ENCODE measurements around the gene ZNF569.
"Not testable (repeated sequence)": the region's sequence is repeated elsewhere in the genome, so short reads cannot be mapped to it uniquely, and the experiment has no call there.

Gene ZNF569

DNA sequence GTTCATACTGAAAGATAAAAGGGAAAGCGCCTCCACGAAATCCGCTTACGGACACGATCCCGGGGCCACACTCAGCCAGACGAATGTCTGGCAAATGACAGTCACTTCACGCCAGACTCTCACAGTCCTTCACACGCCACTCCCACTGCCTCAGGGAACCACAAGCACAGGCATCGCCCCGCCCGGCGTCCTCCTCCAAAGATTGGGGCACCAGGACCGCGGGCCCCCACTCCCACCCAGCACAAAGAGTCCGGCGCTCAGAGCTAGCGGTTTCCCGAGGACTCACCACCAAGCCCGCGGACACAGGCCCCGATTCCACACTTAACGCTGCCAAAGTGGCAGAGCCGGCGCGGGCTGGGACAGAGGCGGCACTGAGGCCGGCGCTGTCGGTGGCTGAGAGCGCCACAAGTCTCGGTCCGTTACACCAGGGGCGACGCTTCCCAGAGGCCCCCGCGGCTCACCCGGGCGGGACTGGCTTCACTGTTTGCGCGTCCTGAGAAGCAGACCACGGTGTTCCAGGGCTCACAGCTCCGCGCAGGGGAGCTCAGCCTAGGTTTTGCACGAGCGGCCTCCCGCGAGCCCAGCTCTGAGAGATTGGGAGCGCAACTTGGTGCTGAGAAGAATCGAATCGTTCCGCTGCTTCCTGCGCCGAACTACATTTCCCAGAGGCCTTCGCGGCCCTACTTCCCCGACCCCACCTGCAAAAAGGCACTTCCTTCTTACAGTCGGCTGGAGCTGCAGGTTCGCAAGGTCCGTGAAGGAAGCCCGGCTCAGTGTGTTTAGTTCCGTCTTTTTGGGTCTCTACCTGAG, at the start of gene ZNF569:
TSS of gene ZNF569 (minus strand) at position 647 of the 810 bp plus-strand sequence. CDS start 22,523 bp downstream, outside the sequence.
- DNase-seq (ENCODE audit: low spot score) = peak; percentile 97

DNA sequence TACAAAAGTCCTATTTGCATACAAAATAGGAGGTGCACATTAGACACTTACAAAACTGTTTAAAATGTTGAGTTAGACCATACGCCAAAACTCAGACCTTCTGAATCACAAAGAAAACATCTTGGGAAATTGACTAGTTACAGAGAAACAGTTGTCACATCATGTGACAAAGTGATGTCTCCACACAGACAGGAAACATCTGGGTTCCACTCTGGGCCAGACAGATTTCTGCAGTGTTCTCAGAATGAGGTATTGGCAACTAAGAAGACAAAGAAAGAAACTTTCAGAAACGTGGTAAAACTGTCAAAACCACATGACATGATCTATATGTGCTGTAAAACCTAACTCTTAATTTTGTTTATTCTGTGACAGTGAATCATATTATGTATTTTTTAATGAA, 46.2 kb upstream of the ZNF569 start:
- no peak for DNase-seq (ENCODE audit: low spot score)

GRCh38 chr19:37511821-37512220, 44.6 kb upstream of the ZNF569 start:
- DNase-seq (ENCODE audit: low spot score) = no peak

GRCh38 chr19:37511186-37511585, 43.9 kb upstream of the ZNF569 start:
- DNase-seq (ENCODE audit: low spot score) = no peak

GRCh38 chr19:37507167-37507464, 39.9 kb upstream of the ZNF569 start:
- DNase-seq (ENCODE audit: low spot score) = no peak

DNA sequence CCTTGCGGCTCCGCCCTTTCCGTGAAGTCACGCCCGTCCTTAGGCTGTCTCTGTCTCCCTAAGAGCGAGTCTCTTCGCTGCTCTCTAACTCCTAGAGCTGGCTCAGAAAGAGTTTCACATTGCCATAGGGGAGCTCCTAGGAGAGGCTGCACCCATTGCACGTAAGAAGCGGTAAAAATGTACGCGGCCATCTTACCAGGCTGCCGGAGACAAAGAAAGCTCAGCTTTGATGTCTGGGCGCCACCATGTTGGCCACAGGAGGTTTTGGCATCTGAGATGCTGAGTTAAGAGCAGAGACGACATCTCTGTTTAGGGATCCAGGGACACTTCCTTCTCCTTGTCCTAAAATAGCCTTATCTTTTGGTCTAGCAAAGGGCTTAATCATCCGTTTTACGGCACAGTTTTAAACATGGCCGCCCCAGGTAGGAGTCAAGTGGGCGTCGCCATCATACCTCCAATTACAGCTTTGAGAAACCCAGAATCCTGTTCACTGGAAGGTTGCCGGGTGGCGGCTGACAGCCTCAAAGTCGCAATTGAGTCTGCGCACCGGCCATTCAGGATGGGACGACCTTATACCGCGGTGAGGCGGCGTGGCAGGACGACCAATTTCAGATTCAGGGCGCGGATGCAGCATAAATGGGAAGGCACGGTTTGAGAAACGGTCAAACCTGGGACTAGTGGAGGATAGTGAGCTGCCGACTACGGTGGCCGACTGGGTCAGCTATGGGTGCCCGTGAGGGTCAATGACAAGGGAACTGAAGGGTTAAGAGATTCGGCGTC, 39.3 kb upstream of the ZNF569 start, which contains the start of gene ZNF793:
TSS of gene ZNF793 (plus strand) at position 553 of the 780 bp plus-strand sequence. CDS start 16,501 bp downstream, outside the sequence.
- DNase-seq (ENCODE audit: low spot score) = peak; percentile 86

- DNase-seq (ENCODE audit: low spot score) = no peak
Observed at GRCh38 chr19:37505958-37506386, 38.7 kb upstream of the ZNF569 start.

DNA sequence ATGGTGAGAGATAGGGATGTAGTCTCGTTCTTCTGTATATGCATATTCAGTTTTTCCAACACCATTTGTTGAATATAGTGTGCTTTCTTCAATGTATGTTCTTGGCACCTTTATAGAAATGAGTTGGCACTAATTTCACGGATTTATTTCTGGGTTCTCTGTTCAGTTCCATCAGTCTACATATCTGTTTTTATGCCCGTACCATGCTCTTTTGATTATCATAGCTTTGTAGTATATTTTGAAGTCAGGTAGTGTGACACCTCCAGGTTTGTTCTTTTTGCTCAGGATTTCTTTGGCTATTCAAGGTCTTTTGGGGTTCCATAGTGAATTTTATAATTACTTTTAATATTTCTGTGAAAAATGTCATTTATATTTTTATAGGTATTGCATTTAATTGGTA, 25.0 kb upstream of the ZNF569 start:
- no peak for DNase-seq (ENCODE audit: low spot score)

- DNase-seq (ENCODE audit: low spot score) = no peak
Observed at GRCh38 chr19:37484406-37485168, 17.3 kb upstream of the ZNF569 start.

- DNase-seq (ENCODE audit: low spot score) = no peak
Observed at GRCh38 chr19:37472165-37472564, 4.9 kb upstream of the ZNF569 start.

DNA sequence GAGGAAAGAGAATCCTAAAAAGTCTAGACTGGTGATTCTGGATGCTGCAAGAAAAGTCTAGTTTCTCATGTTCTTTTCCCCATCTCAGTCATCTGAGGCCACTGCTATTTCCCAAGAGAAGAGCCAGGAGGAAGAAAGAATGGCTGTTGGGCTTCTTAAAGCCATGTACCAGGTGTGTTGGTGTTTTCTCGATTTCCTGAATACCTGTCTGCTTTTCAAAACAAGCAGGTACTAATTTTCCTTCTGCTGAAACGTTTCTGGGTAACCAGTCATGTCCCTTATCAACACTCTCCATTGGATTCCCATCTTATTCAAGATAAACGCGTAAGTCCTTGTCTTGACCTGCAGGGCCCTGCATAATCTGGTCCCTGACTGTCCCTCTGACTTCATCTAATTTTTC, 3.0 kb upstream of the ZNF569 start:
- no peak for DNase-seq (ENCODE audit: low spot score)

DNA sequence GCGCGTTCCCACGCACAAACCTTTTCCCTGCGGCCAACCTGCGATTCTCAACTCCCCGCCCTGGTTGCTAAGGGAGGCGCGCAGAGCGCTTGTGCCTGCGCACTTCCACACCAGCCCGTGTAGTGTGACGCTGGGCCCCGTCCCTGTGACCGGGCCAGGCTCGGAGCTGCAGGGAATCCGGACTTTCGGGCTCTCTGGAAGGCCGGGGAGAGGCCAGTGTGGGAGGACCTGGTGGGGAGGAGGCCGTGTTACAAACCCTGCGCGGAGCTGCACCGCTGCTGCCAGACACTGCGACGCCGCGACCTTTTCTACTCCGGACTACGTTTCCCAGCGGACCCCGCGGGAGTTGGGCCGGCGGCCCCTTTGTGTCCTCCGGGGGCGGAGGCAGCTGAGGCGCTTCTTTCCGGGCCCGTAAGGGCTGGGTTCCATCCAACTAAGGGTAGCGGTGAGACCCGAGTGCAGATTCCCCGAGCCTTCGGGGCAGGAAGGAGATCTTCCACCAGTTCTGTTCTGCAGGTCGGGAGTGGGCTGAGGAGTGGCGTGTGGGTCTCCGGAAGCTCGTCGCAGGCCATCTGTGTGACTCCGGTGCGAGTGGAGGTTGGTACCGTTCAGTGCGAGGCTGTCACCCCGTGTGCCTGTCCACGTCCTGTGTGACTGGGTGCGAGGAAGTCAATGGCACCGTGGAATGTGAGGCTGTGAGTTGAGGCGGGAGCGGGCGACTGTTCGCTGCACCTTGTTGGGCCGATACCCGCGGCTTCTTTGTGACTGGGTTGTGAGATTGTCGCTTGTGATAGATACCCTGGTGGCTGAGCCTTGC, 1.9 kb upstream of the ZNF569 start, which contains the start of gene ZNF570:
TSS of gene ZNF570 (plus strand) at position 396 of the 817 bp plus-strand sequence. CDS start 999 bp downstream, outside the sequence.
- DNase-seq (ENCODE audit: low spot score) = peak; percentile 88

GRCh38 chr19:37467608-37468090, 405 bp upstream of the ZNF569 start:
- no peak for DNase-seq (ENCODE audit: low spot score)

- DNase-seq (ENCODE audit: low spot score) = no peak
Observed at GRCh38 chr19:37466277-37466797, 907 bp downstream of the ZNF569 start.

DNA sequence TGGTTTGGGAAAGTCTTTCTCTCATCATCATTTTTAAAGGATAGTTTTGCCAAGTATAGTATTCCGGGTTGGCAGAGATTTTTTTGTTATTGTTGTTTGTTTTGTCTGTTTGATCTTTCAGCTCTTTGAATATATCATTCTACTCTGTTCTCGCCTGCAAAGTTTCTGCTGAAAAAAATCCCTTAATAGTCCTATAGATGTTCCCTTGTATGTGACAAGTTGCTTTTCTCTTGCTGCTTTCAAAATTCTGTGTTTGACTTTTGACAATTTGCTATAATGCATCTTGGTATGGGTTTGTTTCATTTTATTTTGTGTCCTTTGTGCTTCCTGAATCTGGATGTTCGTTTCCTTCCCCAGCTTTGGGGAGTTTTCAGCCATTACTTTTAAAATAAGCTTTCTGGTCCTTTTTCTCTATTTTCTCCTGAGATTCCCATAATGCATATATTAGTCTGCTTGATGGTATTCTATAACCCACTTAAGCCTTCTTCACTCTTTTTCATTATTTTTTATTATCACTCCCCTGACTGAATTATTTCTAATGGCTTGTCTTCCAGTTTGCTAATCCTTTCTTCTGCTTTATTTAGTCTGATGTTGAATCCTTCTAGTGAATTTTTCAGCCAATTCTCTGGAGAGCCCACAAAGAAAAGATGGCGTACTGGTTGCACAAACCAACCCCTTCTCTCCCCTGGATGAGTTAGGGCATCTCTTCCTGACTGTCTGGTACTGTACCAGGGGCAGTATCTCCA, 14.6 kb downstream of the ZNF569 start:
- no peak for DNase-seq (ENCODE audit: low spot score)

- no peak for DNase-seq (ENCODE audit: low spot score)
Observed at GRCh38 chr19:37413313-37414084, 53.7 kb downstream of the ZNF569 start.

DNA sequence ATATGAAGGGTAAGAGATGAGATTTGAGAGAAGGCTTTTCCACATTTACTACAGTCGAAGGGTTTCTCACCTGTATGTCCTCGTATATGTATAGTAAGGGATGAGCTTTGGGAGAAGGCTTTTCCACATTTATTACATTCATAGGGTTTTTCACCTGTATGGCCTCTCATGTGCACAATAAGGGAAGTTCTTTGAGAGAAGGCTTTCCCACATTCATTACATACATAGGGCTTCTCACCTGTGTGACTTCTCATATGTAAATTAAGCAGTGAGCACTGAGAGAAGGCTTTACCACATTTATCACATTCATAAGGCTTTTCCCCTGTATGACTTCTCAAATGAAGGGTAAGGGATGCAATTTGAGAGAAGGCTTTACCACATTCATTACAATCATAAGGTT, 54.5 kb downstream of the ZNF569 start:
- no peak for DNase-seq (ENCODE audit: low spot score)

GRCh38 chr19:37406140-37406846, 61.0 kb downstream of the ZNF569 start:
- not testable (repeated sequence) for DNase-seq (ENCODE audit: low spot score)

GRCh38 chr19:37403403-37403802, 63.8 kb downstream of the ZNF569 start:
- DNase-seq (ENCODE audit: low spot score) = no peak

Measured in Ammon's horn (tissue), 1 donor.